AG04449 (cell line): ENCODE measurements around the gene CPA3.

Experiments
- CTCF ChIA-PET: fragments of 350-600 bp; formaldehyde crosslinking; extraction: SDS; loops from one replicate; lab custom pipeline; 2021; ENCODE audit warnings: antibody characterized with exemption; lab: Yijun Ruan, JAX
- POLR2A ChIA-PET: fragments of 400-600, 350-600 bp; formaldehyde crosslinking; extraction: SDS; loops from one replicate; lab custom pipeline; 2020; ENCODE audit warnings: antibody characterized with exemption, inconsistent platforms; lab: Yijun Ruan, JAX
- DNase-seq: peaks from one replicate; pipeline ENCODE4 v3.0.0-alpha.2; 2010; ENCODE audit warnings: low read depth, low spot score
- H3K4me3 ChIP-seq: 2 replicates; pipeline ENCODE4 v1.5.1; 2011; ENCODE audit warnings: low read depth, mild to moderate bottlenecking, control low read depth, low read length
- TF ChIP-seq, protein P1 (sequence below): IDR thresholded peaks from one replicate; pipeline ENCODE4 v1.5.1; 2011; ENCODE audit warnings: mild to moderate bottlenecking, moderate library complexity, low read length, control low read depth, inconsistent platforms; ENCODE audit not compliant: insufficient read depth; ENCODE audit errors: missing control alignments

Gene CPA3

DNA sequence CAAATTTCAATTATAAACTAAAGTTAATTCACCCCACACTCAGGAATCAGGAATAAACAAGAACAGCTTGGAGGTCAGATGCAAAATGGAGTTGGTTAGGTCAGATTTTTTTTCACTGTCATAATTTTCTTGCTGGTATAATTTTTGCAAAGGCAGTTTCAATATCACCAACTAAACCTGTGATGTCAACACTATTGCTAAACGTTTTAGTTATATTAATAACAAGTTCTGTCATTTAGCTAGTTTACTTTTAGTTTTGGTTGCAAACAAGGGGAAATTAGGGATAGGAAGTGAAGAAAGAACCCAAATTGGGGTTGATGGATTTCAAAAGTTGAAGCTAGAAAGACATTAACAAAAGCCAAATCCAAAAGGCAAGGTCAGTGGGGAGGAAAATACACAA lies 42.1 kb upstream of the CPA3 start:
- TF ChIP-seq, protein P1, sequence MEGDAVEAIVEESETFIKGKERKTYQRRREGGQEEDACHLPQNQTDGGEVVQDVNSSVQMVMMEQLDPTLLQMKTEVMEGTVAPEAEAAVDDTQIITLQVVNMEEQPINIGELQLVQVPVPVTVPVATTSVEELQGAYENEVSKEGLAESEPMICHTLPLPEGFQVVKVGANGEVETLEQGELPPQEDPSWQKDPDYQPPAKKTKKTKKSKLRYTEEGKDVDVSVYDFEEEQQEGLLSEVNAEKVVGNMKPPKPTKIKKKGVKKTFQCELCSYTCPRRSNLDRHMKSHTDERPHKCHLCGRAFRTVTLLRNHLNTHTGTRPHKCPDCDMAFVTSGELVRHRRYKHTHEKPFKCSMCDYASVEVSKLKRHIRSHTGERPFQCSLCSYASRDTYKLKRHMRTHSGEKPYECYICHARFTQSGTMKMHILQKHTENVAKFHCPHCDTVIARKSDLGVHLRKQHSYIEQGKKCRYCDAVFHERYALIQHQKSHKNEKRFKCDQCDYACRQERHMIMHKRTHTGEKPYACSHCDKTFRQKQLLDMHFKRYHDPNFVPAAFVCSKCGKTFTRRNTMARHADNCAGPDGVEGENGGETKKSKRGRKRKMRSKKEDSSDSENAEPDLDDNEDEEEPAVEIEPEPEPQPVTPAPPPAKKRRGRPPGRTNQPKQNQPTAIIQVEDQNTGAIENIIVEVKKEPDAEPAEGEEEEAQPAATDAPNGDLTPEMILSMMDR, result no peak
- POLR2A ChIA-PET, result no interaction called here
- H3K4me3 ChIP-seq, result no peak overlapping the region
- DNase-seq, result no peak
- CTCF ChIA-PET, result no interaction called here

DNA sequence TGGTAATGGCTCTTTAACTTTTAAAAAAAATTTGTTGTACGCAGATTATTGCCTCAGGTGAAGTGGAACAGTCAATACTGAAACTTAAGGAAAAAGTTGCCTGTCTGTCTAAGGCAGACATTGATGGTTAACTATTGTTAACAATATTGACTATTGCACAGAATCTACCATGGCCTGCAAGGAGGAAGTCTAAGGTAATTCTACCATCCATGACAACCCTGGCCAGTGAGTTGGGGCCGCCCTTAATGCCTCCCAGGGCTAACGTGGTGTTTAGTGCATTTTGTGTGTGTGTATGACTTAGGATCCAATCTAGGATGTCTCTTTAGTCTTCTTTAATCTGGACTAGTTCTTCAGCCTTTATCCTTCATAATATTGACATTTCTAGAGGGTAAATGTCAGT lies 39.6 kb upstream of the CPA3 start:
- H3K4me3 ChIP-seq, result no peak overlapping the region
- POLR2A ChIA-PET, result no interaction called here
- CTCF ChIA-PET, result no interaction called here
- TF ChIP-seq, protein P1, result no peak
- no peak for DNase-seq

DNA sequence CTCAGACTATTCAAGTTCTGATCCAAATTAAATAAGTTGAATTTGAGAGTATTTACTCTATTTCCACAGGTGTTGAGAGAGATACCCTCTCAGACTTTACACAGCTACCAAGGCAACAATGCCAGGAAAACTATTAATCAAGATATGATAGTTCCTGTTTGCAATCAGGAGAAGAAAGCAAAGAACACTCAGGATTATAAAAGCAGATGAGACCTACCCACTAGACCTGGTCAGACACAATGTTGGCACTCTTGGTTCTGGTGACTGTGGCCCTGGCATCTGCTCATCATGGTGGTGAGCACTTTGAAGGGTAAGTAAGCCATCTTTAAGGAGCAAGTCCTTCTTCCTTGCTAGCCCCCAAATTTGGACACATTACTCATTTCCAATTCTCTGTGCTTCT lies 37.5 kb upstream of the CPA3 start, which contains the start of gene CPB1:
TSS of gene CPB1 (plus strand) at position 227 of the 400 bp plus-strand sequence. CDS start at position 240, 13 bp downstream.
- DNase-seq, result no peak
- ChIA-PET CTCF (no interaction called here), POLR2A (no interaction called here)
- no peak within 1 kb of the TSS for H3K4me3 ChIP-seq
- TF ChIP-seq, protein P1, result no peak

DNA sequence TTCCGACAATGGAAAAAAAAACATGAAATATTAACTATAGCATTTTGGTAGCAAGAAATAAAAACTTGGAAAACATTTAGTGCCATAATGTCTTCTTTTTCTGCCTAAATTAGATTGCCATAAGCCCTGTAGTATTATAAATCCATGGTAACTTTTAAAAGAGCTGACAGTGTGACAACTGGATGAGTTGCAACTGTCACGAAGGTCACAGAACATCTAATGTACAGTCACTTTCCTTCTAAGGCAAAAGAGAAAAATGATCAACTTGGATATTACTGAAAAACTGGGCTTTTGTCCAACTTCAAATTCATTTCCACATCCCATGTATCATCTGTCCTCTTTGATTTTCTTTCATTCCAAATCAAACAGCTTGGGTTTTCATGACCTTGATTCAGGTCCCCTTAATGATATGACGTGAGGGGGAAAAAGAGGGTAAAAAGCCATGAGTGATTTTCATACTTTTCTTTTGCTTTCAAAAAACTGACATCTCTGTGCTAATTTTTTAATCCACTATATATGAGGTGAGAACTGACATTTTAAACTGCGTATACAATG lies 36.9 kb upstream of the CPA3 start:
- no peak for DNase-seq
- ChIA-PET CTCF (interaction anchor here (0.9 to 1.3 kb wide), 2 partner anchors 8 to 448 kb away, joined by 3 read pairs; no protein-coding TSS in a partner anchor), POLR2A (no interaction called here)
- TF ChIP-seq, protein P1, result no peak
- H3K4me3 ChIP-seq, result no peak overlapping the region

DNA sequence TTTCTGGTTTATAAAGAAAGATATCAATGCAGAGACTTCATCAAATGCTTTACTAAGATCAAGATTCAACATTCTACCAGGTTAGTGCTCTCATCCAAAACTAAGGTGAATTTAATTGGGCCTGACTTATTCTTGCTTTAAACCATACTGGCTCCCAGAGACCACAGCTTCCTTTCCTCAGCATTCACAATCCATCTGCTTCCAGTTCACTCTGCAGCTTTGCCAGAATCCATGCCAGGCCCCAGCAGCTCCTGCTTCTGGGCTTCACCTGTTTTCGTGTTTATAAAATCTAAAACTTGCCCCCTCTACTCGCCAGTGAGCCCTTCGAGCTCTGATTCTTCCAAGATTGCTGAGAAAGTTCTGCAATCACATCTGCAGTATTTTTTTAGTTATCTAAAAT lies 35.2 kb upstream of the CPA3 start:
- TF ChIP-seq, protein P1, result no peak
- ChIA-PET CTCF (interaction anchor here (0.9 kb wide), 1 partner anchor 32 kb away, joined by 3 read pairs; no protein-coding TSS in a partner anchor), POLR2A (no interaction called here)
- H3K4me3 ChIP-seq, result no peak overlapping the region
- DNase-seq, result no peak

DNA sequence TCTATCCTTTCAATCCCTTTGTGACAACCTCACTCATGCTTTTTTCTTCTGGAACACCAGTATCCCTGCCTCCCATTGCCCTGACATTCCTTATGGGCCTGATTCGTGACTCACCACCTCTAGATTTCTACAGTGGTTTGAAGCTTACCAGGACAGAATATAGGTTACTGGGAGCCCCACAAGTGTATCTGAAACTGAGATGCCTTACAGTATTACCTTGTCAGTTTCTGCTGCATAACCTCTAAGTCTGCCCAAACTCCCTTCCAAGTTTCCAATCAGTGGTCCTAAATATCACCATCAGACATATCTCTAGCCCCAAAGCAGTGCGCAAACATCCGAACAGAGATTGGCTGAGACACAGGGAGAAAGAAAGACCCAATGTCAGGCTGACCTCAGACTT lies 31.9 kb upstream of the CPA3 start:
- TF ChIP-seq, protein P1, result no peak
- no peak for DNase-seq
- CTCF ChIA-PET, result interaction anchor here (1.3 kb wide), 1 partner anchor 10 kb away, joined by 3 read pairs; no protein-coding TSS in a partner anchor
- no peak overlapping the region for H3K4me3 ChIP-seq
- POLR2A ChIA-PET, result no interaction called here
